SH-SY5Y (cell line): ENCODE measurements around the gene TNFAIP8L3.

ENCODE experiments used
- GATA2 ChIP-seq: IDR thresholded peaks from 2 replicates; pipeline ENCODE4 v1.6.1; 2011; ENCODE audit warnings: mild to moderate bottlenecking, low read depth, low read length
- GATA3 ChIP-seq: IDR thresholded peaks from 2 replicates; pipeline ENCODE4 v1.6.1; 2011; ENCODE audit warnings: low read depth, mild to moderate bottlenecking, low read length, moderate library complexity

GRCh38 chr15:51121631-51122225 lies 27.0 kb upstream of the TNFAIP8L3 start:
- TF ChIP-seq GATA2: no peak
- TF ChIP-seq GATA3: no peak
